Transverse colon (tissue), 4 donors: ENCODE results near the gene USP37. TPM values are rescaled to one million over a fixed set of nuclear protein-coding genes. Genes with fewer than 3 reads are reported as not detected.
"Not testable (repeated sequence)": the region's sequence is repeated elsewhere in the genome, so short reads cannot be mapped to it uniquely, and the experiment has no call there.

ENCODE experiments used
- DNase-seq: peaks from one replicate; pipeline ENCODE4 v3.0.0-alpha.2; 2019
- H3K27ac ChIP-seq, 4 donors: fragments of 200-600 bp; sonication (generic); 2 replicates each; pipeline ENCODE4 v1.5.1; 2016 to 2018; ENCODE audit warnings: inconsistent platforms in 4 of 4
- H3K27me3 ChIP-seq: fragments of 200-600 bp; sonication (generic); 2 replicates; pipeline ENCODE4 v1.5.1; 2017; ENCODE audit warnings: inconsistent platforms
- H3K36me3 ChIP-seq, 4 donors: fragments of 200-600 bp; sonication (generic); 2 replicates each; pipeline ENCODE4 v1.5.1; 2017 to 2019; ENCODE audit warnings: inconsistent platforms in 4 of 4
- H3K4me1 ChIP-seq, 4 donors: fragments of 200-600 bp; sonication (generic); 2 replicates each; pipeline ENCODE4 v1.5.1; 2017 to 2020; ENCODE audit warnings: inconsistent platforms in 4 of 4
- H3K4me3 ChIP-seq, 4 donors: fragments of 200-600 bp; sonication (generic); 1 replicate in 1 of 4; 2 replicates in 3 of 4; pipeline versions ENCODE4 v1.5.1 to v1.6.1; 2017 to 2019; ENCODE audit warnings: inconsistent platforms in 4 of 4
- H3K9me3 ChIP-seq, 2 donors: fragments of 200-600 bp; sonication (generic); 2 replicates each; pipeline ENCODE4 v1.5.1; 2017 to 2019; ENCODE audit warnings: inconsistent platforms in 2 of 2
- CTCF ChIP-seq, 5 experiments: fragments of 200-600 bp in 3 of 5; fragments of 450-650 bp in 2 of 5; sonication (generic) in 3 of 5; IDR thresholded peaks; 1 replicate in 2 of 5; 2 replicates in 3 of 5; pipeline ENCODE4 v1.5.1; 2016 to 2017; ENCODE audit warnings: antibody characterized with exemption in 5 of 5, inconsistent platforms in 3 of 5, mild to moderate bottlenecking in 2 of 5, moderate library complexity in 1 of 5
- EP300 ChIP-seq: sonication (generic); formaldehyde crosslinking; IDR thresholded peaks from one replicate; pipeline ENCODE4 v1.6.1; 2017; ENCODE audit warnings: antibody characterized with exemption, low read depth
- POLR2A ChIP-seq: fragments of 450-650 bp; IDR thresholded peaks from one replicate; pipeline ENCODE4 v1.6.1; 2016; ENCODE audit warnings: antibody characterized with exemption, mild to moderate bottlenecking, moderate library complexity
- POLR2AphosphoS5 ChIP-seq, 3 donors: sonication (generic); formaldehyde crosslinking; IDR thresholded peaks; one replicate each; pipeline ENCODE4 v1.6.1; 2016; ENCODE audit warnings: antibody characterized with exemption in 3 of 3
- WGBS, 2 donors: methylation state at CpG; one replicate each; pipeline ENCODE4 v1.1.5; 2018; ENCODE audit warnings: low coverage in 1 of 2; 5-methylcytosine and 5-hydroxymethylcytosine counted together
- in situ Hi-C, 4 donors: fragments of 200-750 bp; cut with MboI; loops; one replicate each; pipeline versions ENCODE4 v1.15.0 to v1.15.1; 2017; ENCODE audit warnings: low sequenced_read_pairs in 3 of 4, low pct_ligation_motif_present in 1 of 4, low pct_unique_long_range_greater_than_20kb in 1 of 4
- intact Hi-C: fragments of 100-400 bp; cut with DNase I; formaldehyde crosslinking; loops from one replicate; pipeline ENCODE4 v1.15.1; 2023; ENCODE audit warnings: low total_unique reads
- total RNA-seq, 4 donors: library from RNA; depleted of rRNA; stranded (reverse); fragments of >200 nt; gene quantifications; one replicate each; pipeline ENCODE4 v1.1.0, GENCODE V29; 2016

USP37 gene
- total RNA-seq, 4 donors from 2014 or later = 1.4 to 15.7 (median 8.1) TPM

- Histone ChIP-seq H3K4me1 (no peaks in the 10 kb centered on the region), H3K9me3 (no peaks in the 10 kb centered on the region), H3K36me3 (peaks cover 0 to 21% (median 9%) of the 10 kb centered on the region in 4 donors), H3K27me3 (no peaks in the 10 kb centered on the region), H3K4me3 (no peak overlapping the region), H3K27ac (no peak overlapping the region)
- in situ Hi-C loops = no loop called here
- intact Hi-C loops = loop anchor here (10.0 kb wide), 1 partner anchor 74 kb away; no protein-coding TSS in a partner anchor
- TF ChIP-seq CTCF (IDR thresholded peaks at IDR 0.05) (no peak), POLR2A (no peak), POLR2AphosphoS5 (IDR thresholded peaks at IDR 0.05) (no peak), EP300 (no peak)
- no peak for DNase-seq
- 93 to 100% methylated on average over 1 to 3 of the region's 3 CpGs for WGBS, 2 donors
These were observed 9.2 kb downstream of the USP37 start for GRCh38 chr2:218558986-218559385.

- Histone ChIP-seq H3K4me1 (no peaks in the 10 kb centered on the region), H3K27ac (no peak overlapping the region), H3K27me3 (no peaks in the 10 kb centered on the region), H3K4me3 (no peak overlapping the region), H3K9me3 (no peaks in the 10 kb centered on the region), H3K36me3 (peaks cover 0 to 24% (median 10%) of the 10 kb centered on the region in 4 donors)
- intact Hi-C loops (loop anchor here (10.0 kb wide), 1 partner anchor 73 kb away; no protein-coding TSS in a partner anchor), in situ Hi-C loops (no loop called here)
- TF ChIP-seq POLR2AphosphoS5 (IDR thresholded peaks at IDR 0.05) (no peak), CTCF (IDR thresholded peaks at IDR 0.05) (no peak), POLR2A (no peak), EP300 (no peak)
- 56 to 69% methylated on average over 2 of the region's 2 CpGs for WGBS, 2 donors
- no peak for DNase-seq
These were observed 10.2 kb downstream of the USP37 start for GRCh38 chr2:218557941-218558340.

GRCh38 chr2:218555527-218555926 lies 12.6 kb downstream of the USP37 start:
- H3K4me3 ChIP-seq = no peak overlapping the region
- no peak for DNase-seq
- H3K27me3 ChIP-seq = no peaks in the 10 kb centered on the region
- WGBS, 2 donors = 88 to 92% methylated on average over 4 of the region's 4 CpGs
- no peaks in the 10 kb centered on the region for H3K9me3 ChIP-seq
- no peak for TF ChIP-seq POLR2A
- TF ChIP-seq POLR2AphosphoS5 (IDR thresholded peaks at IDR 0.05) = no peak
- TF ChIP-seq EP300 = no peak
- no peak for TF ChIP-seq CTCF (IDR thresholded peaks at IDR 0.05)
- intact Hi-C loops = loop anchor here (10.0 kb wide), 1 partner anchor 71 kb away; no protein-coding TSS in a partner anchor
- H3K36me3 ChIP-seq = peaks cover 0 to 40% (median 19%) of the 10 kb centered on the region in 4 donors
- in situ Hi-C loops = no loop called here
- no peak overlapping the region for H3K27ac ChIP-seq
- no peaks in the 10 kb centered on the region for H3K4me1 ChIP-seq

DNA sequence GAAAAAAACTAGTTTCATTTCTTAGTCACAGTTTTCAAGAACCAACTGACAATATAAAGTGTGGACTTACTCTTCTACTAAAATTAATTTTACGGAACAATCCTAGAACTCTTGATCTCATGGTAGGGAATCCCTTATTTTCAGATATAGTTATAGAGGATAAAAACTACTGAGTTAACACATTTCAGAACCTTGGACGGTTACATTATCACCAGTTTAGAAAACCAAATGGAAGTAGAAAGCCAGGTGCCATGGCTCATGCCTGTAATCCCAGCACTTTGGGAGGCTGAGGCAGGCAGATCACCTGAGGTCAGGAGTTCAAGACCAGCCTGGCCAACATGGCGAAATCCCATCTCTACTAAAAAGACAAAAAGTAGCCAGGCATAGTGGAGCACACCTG lies 13.9 kb downstream of the USP37 start:
- peaks cover 0 to 41% (median 17%) of the 10 kb centered on the region in 4 donors for H3K36me3 ChIP-seq
- H3K4me3 ChIP-seq, H3K27me3 ChIP-seq, H3K27ac ChIP-seq, in situ Hi-C loops, DNase-seq, H3K9me3 ChIP-seq, H3K4me1 ChIP-seq: not testable (repeated sequence)
- intact Hi-C loops = loop anchor here (10.0 kb wide), 1 partner anchor 69 kb away; no protein-coding TSS in a partner anchor
- 98 to 100% methylated on average over 3 of the region's 3 CpGs for WGBS, 2 donors

- TF ChIP-seq CTCF (IDR thresholded peaks at IDR 0.05) (no peak), POLR2A (no peak), EP300 (no peak), POLR2AphosphoS5 (IDR thresholded peaks at IDR 0.05) (no peak)
- H3K27me3 ChIP-seq = no peaks in the 10 kb centered on the region
- no peak for DNase-seq
- in situ Hi-C loops = no loop called here
- intact Hi-C loops = no loop called here
- H3K36me3 ChIP-seq = peaks cover 0 to 61% (median 29%) of the 10 kb centered on the region in 4 donors
- H3K9me3 ChIP-seq = no peaks in the 10 kb centered on the region
- no peak overlapping the region for H3K27ac ChIP-seq
- no peak overlapping the region for H3K4me3 ChIP-seq
- H3K4me1 ChIP-seq = no peaks in the 10 kb centered on the region
These were observed 20.2 kb downstream of the USP37 start for GRCh38 chr2:218547978-218548377.
